HG02981 (cell line): ENCODE results near the gene CDH12.
A peak's percentile ranks its signal among the peaks of the same experiment; 100 is the strongest.
"Not testable (repeated sequence)": the region's sequence is repeated elsewhere in the genome, so short reads cannot be mapped to it uniquely, and the experiment has no call there.

Source experiments
- ATAC-seq: cut with Tn5 transposase; IDR thresholded peaks from one replicate; pipeline ENCODE4 v1.9.1; 2021; ENCODE audit warnings: mild to moderate bottlenecking, moderate library complexity; ENCODE audit not compliant: unreplicated experiment

The CDH12 gene

DNA sequence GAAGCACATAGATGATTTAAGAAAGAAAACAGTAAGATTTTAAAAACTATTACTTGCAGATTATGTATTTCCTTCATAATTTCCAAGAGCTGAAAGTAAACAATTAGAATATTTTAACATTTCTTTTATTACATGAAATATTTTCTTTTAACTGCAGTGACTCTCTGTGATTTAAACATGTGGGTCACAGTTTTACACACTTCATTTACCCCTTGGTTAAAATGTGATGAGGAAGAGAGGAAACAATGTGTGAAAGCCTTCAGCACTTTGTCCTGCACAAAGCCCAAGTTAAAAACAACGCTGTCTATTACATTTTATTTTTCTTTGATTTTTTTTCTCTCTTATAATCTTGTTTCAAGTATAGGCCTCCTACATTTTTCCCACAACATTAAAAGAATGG, 801.3 kb downstream of the CDH12 start:
- no peak for ATAC-seq

DNA sequence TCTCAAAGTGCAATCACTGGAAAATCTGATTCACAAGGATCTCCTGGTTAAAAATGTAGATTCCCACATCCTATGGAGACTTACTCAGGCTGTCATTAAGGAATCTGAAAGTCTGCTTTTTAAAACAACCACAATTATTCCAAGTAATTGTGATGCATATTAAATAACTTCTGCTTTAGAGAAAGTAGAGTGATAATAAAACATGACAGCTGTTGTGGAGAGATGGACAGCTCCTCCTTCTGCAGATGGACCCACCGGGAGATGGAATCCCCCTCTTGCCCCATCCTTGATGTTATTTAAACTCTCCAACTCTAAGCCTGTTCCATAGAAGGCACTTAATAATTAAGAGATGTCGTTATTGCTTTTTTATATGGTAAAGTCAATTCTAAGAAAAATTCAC, 802.2 kb downstream of the CDH12 start:
- ATAC-seq: no peak

DNA sequence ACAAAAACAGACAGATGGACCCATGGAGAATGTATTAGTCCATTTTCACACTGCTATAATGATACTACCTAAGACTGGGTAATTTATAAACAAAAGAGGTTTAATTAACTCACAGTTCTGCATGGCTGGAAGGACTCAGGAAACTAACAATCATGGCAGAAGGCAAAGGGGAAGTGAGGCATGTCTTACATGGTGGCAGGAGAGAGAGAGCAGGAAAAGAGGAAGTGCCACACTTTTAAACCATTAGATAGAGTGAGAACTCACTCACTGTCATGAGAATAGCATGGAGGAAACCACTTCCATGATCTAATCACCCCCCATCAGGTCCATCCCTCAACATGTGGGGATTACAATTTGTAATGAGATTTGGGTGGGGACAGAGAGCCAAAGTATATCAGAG, 808.9 kb downstream of the CDH12 start:
- no peak for ATAC-seq

DNA sequence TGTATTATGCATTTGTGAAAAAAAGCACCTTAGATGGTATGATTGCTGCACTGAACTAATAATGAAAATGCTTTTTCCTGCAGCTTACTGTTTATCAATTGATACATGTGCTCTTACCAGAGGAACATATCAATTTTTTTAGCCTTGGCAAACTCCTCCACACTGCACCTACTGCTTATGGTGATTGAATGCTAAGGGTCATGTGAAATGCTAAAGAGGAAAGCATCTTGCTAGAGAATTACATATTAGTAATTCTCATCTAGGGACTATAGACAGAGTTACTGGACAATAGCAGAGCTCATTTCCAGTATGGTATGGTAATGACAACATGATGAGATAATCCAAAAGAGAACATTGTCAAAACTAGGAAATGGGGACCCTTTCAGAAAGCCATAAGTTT, 817.1 kb downstream of the CDH12 start:
- no peak for ATAC-seq

DNA sequence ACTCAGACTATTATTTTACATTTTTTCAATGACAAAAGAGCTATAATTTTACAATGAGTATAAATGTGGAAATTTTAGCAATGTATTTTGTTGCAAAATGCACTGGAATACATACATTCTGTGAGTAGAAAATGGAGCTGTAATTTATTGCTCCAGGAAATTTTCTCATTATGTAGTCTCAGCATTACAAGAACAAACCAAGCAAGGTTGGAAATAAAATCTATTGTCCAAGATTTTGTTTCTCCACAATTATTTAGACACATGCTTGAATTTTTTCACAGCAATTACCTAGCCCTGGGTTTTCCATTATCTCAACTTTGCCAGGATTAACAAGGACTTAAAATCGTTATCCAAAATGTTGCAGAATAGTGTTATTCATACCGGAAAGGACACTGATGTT, 820.1 kb downstream of the CDH12 start:
- ATAC-seq: no peak

DNA sequence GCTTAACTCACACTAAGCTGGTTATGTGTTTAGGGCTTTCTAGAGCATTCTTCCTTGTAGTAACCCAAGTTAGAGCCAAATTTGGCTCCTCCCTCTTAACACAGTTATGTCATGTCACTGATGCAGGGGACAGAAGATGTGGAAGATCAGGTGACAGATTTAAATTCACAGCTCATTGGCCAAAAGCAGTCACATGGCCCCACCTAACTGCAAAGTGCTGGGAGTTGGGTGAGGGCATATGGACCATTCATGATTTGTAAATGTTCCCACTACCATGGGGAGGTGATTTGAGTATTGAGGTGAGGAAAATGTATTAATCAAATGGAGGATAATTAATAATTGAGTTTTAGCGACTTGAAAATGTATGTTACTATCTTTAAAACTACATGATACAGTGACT, 829.4 kb downstream of the CDH12 start:
- ATAC-seq: no peak

DNA sequence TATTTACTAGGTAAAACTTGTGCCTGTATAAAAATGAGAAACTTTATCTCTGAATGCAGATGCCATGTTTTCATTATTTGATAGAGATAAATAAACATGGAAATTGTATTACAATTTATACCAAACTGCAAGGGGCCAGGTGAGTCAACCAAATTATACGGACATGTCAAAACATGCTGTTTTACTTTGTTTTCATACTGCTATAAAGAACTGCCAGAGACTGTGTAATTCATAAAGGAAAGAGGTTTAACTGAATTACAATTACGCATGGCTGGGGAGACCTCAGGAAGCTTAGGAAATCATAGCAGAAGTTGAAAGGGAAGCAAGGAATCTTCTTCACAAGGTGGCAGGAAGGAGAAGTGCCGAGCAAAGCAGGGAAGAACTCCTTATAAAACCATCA, 840.3 kb downstream of the CDH12 start:
- not testable (repeated sequence) for ATAC-seq

DNA sequence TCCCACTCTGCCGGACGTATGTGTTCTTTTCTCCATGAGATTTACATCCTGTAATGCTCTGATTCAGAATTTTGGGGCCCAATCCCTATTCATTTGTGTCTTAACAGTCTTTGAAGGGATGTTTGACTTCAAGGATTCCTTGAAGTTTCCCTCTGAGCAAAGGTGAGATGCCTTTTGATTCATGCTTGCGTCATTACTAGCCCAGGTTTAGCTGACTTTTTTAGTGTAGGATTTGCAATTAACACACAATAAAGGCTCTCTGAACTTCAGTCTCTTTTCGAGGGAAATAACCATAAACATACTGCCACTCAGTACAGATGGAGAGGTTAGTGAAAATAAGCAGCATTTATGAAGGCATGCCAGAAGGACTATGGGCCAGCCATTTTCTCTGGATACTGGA, 842.3 kb downstream of the CDH12 start:
- not testable (repeated sequence) for ATAC-seq

DNA sequence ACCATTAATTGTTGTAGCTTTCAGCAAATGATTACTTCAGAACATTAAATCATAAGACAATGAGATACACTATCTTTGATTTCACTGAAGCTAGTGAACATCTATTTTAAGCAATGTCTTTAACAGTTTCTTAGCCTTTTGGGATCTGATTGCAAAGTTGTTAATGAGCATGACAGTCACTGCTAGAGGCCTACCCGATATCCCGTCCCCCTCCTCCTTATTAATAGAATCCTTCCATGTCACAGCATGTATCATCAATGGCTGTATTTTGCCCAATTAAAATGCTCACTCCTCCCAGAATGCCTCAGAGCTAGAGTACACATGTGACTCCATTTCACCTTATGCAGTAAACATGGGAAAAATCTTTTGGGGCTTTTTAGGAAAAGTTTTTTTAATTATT, 852.0 kb downstream of the CDH12 start:
- ATAC-seq: not testable (repeated sequence)

DNA sequence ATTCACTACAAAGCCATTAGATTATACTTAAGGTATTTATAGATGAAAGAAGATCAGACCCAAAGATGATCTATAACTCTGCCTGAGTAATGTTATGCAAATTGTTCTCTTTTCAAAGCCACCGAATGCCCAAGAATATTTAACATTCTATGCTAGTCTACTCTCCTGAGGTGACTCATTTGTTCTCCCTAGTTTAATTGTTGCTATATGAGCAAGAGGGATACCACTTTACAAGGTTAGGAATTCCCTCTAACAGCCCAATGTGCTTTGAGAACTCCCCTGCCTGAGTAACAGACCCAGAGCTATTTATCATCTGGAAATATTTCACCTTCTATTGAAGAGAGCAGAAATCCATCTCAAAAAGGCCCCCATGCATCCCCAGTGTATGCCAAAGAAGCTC, 867.3 kb downstream of the CDH12 start:
- ATAC-seq: not testable (repeated sequence)

DNA sequence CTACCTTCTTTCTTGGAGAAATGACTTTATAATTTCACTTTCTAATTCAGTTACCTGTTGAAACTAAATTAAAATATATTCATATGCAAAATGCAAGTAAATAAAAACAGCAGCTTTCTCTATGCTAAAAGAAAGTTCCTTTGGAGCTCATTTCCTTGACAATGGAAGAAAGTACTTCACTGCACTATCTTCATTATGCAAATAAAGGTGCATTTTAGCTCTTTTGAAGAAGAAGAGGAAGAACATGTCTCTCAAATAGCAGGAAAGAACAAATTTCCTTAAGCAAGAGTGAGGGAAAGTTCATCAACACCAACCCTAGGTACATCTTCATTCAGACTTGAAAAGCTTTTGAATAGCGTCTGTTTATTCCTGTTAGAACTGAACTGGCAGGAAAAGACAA, 901.6 kb downstream of the CDH12 start:
- not testable (repeated sequence) for ATAC-seq

DNA sequence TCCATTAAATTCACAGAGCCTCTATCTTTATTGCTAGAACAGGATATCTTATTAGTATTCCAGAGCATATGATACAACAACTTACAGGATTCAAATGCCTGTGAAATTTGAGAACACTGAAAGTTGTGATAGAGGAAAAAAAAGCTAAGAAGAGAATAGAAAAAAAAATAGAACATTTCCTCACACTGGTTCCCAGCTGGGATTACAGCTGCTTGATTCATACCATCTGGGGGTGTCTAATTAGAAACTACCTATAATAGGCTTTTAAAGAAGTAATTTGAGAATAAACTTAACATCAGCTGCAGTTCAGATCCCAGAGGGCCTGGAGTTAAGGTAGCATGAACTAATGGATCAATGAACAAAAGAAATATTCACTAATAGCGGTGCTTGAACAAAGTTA, 922.0 kb downstream of the CDH12 start:
- ATAC-seq: no peak

DNA sequence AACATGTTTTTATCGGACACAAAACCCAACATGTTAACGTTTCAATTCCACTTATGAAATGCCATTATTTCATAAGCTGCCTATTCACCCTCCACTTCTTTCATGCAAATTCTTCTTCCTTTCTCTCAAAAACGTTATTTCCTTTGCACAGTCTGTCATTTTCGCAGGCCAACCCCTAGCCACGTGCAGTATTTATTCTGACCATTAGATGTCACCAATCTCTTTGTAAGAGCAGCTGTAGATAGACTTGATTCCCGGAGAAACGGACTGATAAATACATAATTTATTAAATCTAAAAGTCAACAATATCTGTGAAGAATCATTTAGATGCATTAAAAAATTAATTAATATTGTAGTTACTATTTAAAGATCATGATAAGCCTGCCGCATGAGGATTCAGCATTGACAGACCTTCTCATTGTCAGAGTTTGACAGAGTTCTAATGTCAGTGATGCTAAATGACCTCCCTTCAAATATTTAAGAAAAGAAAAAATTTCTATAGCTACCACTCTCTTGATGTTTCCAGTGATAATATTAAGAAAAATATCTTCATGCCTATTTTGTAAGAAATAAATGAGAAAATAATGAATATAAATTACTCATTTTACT, 933.6 kb downstream of the CDH12 start:
- peak; percentile 95 for ATAC-seq

DNA sequence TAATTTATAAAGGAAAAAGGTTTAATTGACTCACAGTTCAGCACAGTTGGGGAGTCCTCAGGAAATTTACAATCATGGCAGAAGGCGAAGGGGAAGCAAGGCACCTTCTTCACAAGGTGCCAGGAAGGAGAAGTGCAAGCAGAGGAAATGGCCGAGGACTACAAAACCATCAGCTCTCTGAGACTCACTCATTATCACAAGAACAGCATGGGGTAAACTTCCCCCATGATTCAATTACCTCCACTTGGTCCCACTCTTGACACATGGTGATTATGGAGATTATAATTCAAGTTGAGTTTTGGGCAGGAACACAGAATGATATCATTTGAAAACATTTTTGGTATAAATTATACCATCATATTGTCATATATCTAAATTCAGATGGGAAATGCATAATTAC, 934.7 kb downstream of the CDH12 start:
- no peak for ATAC-seq

DNA sequence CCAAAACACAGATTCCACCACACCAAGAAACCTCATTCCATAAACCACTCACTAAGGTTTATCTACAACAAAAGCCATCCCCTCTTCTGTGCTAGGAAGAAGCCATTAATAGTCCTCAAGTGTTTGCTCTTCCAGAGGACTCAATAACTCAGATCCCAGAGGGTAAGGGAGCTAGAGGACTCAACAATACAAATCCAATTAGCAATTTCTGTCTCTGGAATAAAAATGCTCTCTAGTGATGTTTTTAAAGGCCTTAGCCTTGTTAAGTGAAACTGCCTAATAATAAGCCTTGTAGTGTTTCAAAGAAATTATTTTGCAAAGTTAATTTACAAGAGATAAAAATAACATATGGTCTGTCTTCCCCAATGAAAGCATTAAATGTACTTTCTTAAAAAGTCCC, 942.4 kb downstream of the CDH12 start:
- no peak for ATAC-seq

DNA sequence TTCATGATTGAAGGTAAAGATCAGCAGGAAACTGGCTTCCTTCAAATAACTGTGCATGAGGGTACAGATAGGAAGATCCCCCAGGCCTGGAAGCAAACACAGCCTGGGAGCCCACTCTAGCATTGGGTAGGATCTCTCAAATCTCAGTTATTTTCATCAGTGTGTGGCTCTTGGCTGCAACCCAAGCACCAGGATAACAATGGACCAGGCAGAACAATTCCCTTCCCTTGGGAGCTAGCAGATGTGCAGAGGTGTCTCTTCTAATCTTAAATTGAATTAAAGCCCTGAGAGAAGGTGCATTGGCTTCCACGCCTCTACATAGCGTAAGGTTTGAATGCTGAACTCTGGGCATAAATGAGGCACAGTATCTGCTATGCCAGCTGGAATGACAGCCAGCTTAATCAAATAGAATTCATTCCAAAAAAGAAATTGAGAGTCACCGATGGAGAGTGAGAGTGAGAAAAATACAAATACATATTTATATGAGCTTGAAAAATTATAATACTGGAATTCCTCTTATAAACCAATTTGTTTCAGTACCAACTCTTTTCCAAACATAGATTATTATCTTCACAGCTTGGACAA, 957.3 kb downstream of the CDH12 start:
- no peak for ATAC-seq

DNA sequence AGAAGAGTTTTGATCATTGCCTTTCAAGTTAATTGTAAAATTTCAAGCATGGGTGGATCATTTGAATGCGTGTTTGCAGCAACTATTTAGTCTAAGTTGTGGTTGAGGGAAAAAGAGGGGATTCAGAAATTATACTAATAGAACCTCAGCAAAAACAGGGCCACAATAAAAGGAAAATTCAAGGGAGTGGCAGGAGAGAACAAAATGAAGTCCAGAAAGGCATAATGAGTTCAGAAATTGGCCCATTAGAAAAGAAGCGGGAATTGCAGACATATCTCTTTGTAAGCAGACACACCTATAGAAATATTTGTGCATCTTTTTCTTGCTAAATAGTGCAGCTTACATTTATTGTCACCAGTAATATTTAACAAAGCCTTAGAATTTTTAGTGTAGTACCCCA, 960.0 kb downstream of the CDH12 start:
- ATAC-seq: no peak

DNA sequence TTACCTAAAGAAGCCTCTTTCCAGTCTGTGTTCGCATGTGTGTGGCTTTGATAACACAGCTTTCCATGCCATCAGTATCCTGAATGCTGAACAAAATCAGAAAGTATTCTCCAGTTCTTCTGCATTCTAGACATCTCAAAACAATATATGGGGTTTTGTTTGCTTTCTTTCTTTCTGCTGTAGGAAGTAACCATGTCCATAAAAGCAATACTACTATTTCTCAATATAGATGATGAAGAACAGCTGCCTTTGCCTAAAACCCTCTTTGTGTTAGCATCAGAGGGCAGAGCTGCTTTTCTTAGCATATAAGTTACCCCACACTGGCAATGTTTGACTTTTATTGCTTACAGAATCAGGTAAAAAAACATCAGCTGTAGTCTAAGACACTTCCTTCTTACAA, 963.6 kb downstream of the CDH12 start:
- ATAC-seq: no peak

DNA sequence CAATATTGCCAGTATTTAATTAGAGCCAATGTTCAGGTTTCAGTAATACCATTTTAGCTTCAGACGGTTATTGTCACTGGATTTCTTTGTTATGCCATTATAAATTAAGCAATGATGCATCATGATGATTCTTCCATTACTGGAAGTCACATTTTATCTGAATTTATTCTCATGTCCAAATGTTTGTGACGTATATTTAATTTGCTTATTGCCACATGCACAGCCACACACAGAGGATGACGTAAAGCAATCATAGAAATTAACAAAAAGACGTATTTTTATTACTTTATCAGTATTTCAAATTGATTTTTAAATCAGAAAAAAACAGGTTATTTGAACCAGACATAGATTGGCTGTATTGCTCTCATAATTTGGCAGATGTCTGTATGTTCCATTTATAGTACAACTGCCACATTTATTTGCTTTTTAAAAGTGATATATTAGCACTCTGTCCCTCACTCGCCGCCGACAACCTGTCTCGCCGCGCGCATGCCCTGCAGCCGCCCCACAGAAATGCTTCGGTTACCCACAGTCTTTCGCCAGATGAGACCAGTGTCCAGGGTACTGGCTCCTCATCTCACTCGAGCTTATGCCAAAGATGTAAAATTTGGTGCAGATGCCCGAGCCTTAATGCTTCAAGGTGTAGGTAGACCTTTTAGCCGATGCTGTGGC, 970.9 kb downstream of the CDH12 start:
- ATAC-seq: no peak

DNA sequence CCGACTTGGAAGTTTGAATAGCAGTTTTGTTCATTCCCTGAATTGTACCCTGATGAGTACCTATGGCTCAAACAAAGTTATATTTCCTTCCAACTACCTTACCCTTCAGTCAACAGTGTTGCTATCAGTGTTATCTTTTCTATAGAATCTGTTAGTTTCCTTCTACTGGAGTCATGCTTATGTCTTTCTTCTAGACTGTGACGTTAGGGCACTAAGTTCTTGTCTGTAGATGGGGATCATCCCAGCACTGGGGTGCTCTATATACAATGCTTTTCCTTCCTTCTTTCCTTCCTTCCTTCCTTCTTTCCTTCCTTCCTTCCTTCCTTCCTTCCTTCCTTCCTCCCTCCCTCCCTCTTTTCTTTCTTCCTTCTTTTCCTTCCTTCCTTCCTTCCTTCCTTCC, 973.0 kb downstream of the CDH12 start:
- no peak for ATAC-seq

DNA sequence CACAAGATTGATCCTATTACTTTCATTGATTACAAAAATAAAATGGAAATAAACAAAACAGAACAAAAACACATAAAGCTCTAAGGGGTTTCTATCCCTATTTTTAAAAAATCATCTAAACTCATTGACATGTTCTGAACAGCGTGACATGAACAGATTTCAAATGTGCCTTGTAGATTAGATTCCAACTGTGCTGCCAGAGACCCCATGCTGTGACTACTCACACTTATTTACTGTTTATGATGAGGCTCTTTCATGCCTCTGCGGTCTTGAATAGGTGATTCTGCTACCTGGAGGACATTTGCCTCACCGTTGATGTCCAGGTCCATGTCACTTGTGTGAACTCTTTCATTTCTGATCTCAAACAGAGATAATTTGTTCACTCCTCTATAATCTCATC, 990.2 kb downstream of the CDH12 start:
- ATAC-seq: no peak

DNA sequence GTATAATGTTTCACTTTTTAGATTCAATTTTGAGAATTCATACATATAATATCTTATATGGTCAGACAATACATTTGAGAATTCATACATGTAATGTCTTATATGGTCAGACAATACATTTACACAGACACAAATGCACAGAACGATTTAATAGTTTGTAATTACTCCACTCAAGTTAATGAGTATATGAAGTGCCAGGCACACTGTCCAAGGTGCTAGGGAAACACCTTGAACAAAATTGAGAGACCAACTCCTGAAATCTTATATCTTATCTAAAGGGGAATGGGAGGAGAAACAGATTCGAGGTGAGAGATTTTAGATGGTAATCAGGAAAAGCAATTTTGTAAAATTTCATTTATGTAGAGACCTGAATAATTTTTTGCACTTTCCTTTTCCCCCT, 994.7 kb downstream of the CDH12 start:
- no peak for ATAC-seq

DNA sequence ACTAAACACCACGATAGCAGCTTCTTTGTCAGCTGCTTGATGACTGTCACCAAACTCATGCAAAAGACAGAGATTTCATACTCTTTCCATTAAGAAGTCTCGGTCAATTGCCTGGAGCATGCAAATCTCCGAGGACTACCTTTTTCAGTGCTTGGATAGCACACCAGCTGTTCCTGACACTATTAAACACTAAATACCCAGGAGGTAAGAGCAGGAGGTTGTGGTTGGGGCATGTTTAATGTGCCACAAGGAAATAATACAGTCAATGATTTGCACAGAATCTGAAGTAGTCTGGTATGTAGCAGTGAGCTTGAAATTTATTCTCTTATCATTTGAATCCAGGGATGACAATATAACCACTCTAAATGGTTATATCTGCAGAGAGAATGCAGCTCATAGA, 996.2 kb downstream of the CDH12 start:
- no peak for ATAC-seq
